Activated T-helper 1 cell treated with anti-CD3 and anti-CD28 coated beads, Interleukin-12 subunit alpha, Interleukin-12 subunit beta, Interleukin-2, Interleukin-4 antibody, amounts not matched to agents 30 ng/mL and 10 ng/mL and 1 ng/mL, durations not matched to agents 14 hours and 24 hours and 36 hours (primary cell): ENCODE results near the gene SUFU. TPM values are rescaled to one million over a fixed set of nuclear protein-coding genes. Genes with fewer than 3 reads are reported as not detected.

ENCODE experiments used
- DNase-seq: peaks from one replicate; pipeline ENCODE4 v3.0.0; 2021; ENCODE audit warnings: low spot score
- H3K27ac Mint-ChIP-seq: one replicate; pipeline ENCODE4 v1.8.0; 2021; ENCODE audit warnings: mild to moderate bottlenecking, mixed read lengths
- H3K27me3 Mint-ChIP-seq: one replicate; pipeline ENCODE4 v1.8.0; 2022; ENCODE audit warnings: mild to moderate bottlenecking, moderate library complexity, mixed read lengths; ENCODE audit not compliant: insufficient read depth
- H3K36me3 Mint-ChIP-seq: one replicate; pipeline ENCODE4 v1.8.0; 2021; ENCODE audit warnings: low read depth, mixed read lengths
- H3K4me1 Mint-ChIP-seq: one replicate; pipeline ENCODE4 v1.8.0; 2021; ENCODE audit warnings: low read depth, mixed read lengths
- H3K4me3 Mint-ChIP-seq: one replicate; pipeline ENCODE4 v1.8.0; 2021; ENCODE audit warnings: mild to moderate bottlenecking, moderate library complexity, mixed read lengths
- H3K9me3 Mint-ChIP-seq: one replicate; pipeline ENCODE4 v1.8.0; 2021; ENCODE audit warnings: mixed read lengths
- intact Hi-C: fragments of 100-400 bp; cut with micrococcal nuclease; formaldehyde crosslinking; loops from one replicate; pipeline ENCODE4 v1.15.1; 2024
- total RNA-seq: library from RNA; stranded (reverse); gene quantifications from 2 replicates; pipeline ENCODE4 v1.2.3, GENCODE V29; 2022

Gene SUFU
- total RNA-seq, 1 donor from 2014 or later: 11.6 TPM

DNA sequence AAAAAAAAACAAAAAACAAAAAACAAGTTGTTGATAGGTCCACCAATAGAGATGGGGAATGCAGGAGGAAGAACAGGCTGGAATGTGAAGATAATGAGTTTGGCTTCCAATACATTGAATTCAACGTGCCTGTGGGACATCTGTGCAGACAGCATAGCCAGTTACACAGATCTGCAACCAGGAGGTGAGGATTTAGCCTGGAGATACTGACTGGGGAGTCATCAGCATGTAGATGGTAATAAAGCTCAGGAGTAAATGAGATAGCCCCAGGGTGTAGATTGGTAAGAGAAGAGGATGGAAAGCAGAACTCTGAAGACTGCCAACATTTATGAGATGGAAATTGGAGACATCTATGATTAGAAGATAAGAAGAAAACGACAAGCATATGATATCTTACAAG, 135.8 kb downstream of the SUFU start:
- Mint-ChIP-seq H3K4me3 (no peak overlapping the region), H3K27me3 (no peaks in the 10 kb centered on the region), H3K4me1 (peaks cover 22% of the 10 kb centered on the region), H3K9me3 (no peaks in the 10 kb centered on the region), H3K36me3 (no peaks in the 10 kb centered on the region), H3K27ac (no peak overlapping the region)
- DNase-seq: no peak
- intact Hi-C loops: no loop called here

DNA sequence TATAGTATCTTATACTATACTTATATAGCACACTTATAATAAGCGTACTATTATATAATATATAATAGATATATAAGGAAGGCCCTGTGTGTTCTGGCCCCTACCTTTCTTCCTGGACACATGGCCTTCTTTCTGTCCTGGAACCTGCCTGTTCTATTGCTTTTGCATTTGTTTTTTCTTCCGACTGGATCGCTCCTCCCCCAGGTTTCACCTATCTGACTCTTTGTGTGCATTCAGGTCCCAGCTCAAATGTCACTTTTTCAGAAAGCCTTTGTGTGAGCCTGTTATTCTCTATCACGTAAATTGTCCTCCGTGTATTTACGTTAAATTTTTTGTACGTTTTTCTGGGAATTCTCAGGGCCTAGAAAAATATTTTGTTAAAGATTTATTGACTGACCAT, 137.6 kb downstream of the SUFU start:
- DNase-seq: no peak
- H3K9me3 Mint-ChIP-seq: no peaks in the 10 kb centered on the region
- H3K4me1 Mint-ChIP-seq: peaks cover 12% of the 10 kb centered on the region
- peaks cover 11% of the 10 kb centered on the region for H3K36me3 Mint-ChIP-seq
- H3K27me3 Mint-ChIP-seq: no peaks in the 10 kb centered on the region
- H3K4me3 Mint-ChIP-seq: peak overlapping the region; percentile 86
- intact Hi-C loops: loop anchor here (5.0 kb wide), 1 partner anchor 509 kb away; the partner anchor contains the start of gene PPRC1
- H3K27ac Mint-ChIP-seq: peak overlapping the region; percentile 82

DNA sequence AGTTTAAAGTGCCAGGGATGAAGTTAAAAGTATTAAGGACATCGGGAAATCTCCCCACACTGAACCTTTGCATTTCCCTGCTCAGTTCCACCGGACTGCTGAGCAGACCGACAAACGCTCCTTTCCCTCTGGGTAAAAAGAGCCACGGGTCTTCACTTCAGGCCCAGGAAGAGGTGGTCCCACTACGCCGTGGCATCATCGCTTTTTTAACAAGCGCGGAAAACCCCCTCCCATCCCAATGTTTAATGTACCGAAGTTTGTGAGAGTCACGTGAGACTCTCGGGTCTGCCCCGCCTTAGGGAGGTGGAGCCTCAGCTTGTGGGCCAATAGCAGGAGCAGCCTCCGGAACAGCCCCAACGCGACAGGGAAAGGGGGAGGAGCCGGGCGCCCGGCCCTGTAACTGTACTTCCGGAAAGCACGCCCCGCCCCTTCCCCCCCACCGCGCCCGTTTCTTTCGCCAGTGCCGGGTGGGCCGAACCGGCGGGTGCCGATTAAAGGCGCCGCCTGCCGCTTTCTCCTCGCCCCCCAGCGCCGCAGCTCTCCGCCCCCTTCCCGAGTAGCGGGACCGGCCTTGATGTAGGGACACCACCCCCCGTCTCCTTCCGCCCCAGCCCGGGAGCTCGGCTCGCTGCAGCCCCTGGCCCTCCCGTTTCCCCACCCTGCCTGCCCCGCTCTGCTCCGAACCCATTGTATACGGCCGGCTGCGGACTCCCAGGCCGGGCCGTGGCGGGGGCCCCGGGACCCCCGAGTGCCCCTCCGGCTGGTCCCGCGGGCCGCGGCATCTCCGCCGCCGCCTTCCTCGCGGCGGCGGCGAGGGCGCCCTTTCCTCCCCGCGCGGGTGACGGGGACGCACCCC, 138.3 kb downstream of the SUFU start:
- no peaks in the 10 kb centered on the region for H3K27me3 Mint-ChIP-seq
- H3K36me3 Mint-ChIP-seq: peaks cover 16% of the 10 kb centered on the region
- peak overlapping the region; percentile 82 for H3K27ac Mint-ChIP-seq
- DNase-seq: peak; percentile 94
- intact Hi-C loops: loop anchor here (1.0 to 5.0 kb wide), 11 partner anchors 72 to 823 kb away; partner anchors contain the start of genes ACTR1A, ARL3, GBF1 and NOLC1
- peak overlapping the region; percentile 90 for H3K4me3 Mint-ChIP-seq
- H3K4me1 Mint-ChIP-seq: peaks cover 19% of the 10 kb centered on the region
- no peaks in the 10 kb centered on the region for H3K9me3 Mint-ChIP-seq

DNA sequence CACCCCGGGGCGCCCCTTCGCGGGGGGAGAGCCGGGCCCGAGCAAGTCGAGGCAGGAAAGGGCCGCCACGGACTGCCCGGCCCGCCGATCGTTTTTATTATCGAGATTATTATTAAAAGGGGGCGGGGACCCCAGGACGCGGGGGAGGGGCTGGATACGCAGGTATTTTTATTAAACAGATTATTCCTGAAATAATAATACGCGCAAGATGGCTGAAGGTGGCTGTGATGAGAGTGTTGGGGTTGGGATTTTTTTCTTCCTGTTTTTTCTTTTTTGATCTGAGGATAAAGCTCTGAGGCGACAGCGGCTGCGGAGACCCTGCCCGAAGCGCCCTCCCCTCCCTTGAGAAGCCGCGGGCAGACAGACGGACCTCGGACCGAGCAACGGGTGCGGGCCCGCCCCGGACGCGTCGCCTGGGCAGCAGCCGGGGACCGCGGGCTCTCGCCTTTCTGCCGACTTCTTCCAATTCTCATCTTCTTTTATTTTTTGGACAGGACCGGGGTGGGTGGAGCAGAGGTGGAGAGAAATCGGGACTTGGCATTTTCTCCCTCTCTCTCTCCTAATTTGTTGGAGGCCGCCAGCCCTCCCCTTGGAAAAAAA, 139.1 kb downstream of the SUFU start:
- Mint-ChIP-seq H3K9me3 (no peaks in the 10 kb centered on the region), H3K36me3 (peaks cover 18% of the 10 kb centered on the region), H3K27ac (peak overlapping the region; percentile 91), H3K4me3 (peak overlapping the region; percentile 90), H3K27me3 (no peaks in the 10 kb centered on the region), H3K4me1 (peaks cover 23% of the 10 kb centered on the region)
- intact Hi-C loops: loop anchor here (1.0 to 5.0 kb wide), 12 partner anchors 71 to 824 kb away; partner anchors contain the start of genes ACTR1A, ARL3, BORCS7 and GBF1
- DNase-seq: no peak

DNA sequence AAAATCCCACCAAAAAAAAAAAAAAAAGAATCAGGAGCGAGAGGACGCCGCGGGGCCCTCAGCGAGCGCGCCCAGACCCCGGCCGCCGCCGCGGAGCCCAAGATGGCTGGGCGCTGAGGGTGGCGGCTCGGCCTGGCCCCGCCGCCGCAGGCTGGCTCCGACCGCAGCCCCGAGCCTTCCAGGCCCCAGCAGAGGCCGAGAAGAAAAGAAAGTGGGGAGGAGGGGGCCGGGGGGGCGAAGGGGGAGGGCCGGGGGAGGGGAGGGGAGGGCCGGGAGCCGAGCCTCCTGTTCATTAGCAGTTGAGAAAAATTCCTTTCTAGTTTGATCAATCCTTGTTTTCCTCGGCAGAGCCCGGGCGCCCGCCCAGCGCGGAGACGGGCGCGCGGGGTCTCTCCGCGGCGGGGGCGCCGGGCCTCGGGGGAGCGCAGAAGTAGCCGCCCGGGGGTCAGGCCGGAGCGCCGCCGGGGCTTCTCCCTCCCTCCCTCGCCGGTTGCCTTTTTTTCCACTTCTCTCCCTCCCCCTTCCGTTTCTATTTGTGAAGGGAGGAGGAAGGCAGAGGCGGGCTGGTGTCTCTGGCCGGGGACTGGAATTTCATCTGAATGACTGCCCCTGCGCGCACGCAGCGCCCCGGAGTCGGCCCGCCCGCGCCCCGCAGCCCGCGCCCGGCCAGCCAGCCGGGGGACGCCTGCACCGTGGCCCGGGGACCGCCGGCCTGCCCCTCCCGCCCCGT, 139.7 kb downstream of the SUFU start:
- Mint-ChIP-seq H3K27me3 (no peaks in the 10 kb centered on the region), H3K9me3 (no peaks in the 10 kb centered on the region), H3K27ac (peak overlapping the region; percentile 91), H3K4me1 (peaks cover 29% of the 10 kb centered on the region), H3K4me3 (peak overlapping the region; percentile 90), H3K36me3 (peaks cover 21% of the 10 kb centered on the region)
- DNase-seq: no peak
- intact Hi-C loops: loop anchor here (1.0 to 5.0 kb wide), 5 partner anchors 195 to 825 kb away; partner anchors contain the start of genes BORCS7, GBF1, OGA and PPRC1

DNA sequence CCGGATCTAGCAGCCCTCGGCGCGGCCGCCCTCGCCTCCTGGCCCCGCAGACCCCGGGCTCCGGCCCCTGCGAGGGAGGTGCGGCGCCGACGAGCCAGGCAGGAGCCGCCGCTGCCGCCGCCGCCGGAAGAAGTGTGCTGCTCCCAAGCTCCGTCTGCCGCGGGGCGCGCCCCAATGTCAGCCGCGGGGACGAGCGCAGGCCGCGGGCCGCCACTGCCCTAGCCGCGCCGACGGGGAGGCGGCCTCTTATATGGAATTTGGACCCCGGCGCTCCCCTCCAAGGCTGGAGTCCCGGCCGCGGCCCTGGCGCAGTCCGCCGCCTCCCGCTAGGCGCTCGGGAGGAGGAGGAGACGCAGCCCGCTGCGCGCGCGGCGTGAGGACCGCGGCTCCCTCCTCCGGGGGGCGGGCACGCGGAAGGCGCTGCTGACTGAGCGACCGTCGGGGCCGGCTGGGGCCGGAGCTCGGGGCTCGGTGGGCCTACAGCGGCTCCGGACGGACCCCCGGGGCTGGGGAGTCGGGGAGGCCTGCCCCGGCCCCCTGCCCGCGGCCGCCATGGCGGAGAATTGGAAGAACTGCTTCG, 140.4 kb downstream of the SUFU start, which contains the start of gene TRIM8:
Gene TRIM8, plus strand, starts transcription at position 414 of the 580 bp plus-strand sequence. Its CDS starts 139 bp downstream, at position 553.
- Mint-ChIP-seq H3K36me3 (peaks cover 25% of the 10 kb centered on the region), H3K4me1 (peaks cover 36% of the 10 kb centered on the region), H3K4me3 (peak within 1 kb of the TSS; percentile 91), H3K27ac (peak within 1 kb of the TSS; percentile 95), H3K9me3 (no peaks in the 10 kb centered on the region), H3K27me3 (no peaks in the 10 kb centered on the region)
- DNase-seq: peak; percentile 53
- intact Hi-C loops: loop anchor here (5.0 kb wide), 1 partner anchor 512 kb away; the partner anchor contains the start of gene PPRC1

DNA sequence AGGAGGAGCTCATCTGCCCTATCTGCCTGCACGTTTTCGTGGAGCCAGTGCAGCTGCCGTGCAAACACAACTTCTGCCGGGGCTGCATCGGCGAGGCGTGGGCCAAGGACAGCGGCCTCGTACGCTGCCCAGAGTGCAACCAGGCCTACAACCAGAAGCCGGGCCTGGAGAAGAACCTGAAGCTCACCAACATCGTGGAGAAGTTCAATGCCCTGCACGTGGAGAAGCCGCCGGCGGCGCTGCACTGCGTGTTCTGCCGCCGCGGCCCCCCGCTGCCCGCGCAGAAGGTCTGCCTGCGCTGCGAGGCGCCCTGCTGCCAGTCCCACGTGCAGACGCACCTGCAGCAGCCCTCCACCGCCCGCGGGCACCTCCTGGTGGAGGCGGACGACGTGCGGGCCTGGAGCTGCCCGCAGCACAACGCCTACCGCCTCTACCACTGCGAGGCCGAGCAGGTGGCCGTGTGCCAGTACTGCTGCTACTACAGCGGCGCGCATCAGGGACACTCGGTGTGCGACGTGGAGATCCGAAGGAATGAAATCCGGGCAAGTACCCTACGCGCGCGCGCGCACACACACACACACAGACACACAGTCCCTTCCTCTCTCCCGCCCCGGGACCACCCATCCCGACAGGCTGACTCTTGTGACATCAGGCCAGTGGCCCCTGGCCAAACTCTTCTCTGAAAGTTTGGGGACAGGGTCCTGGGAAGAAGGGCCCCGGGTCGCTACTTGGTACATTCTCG, 141.0 kb downstream of the SUFU start:
- Mint-ChIP-seq H3K36me3 (peaks cover 25% of the 10 kb centered on the region), H3K4me3 (peak overlapping the region; percentile 91), H3K27me3 (no peaks in the 10 kb centered on the region), H3K9me3 (no peaks in the 10 kb centered on the region), H3K27ac (peak overlapping the region; percentile 95), H3K4me1 (peaks cover 42% of the 10 kb centered on the region)
- DNase-seq: peak; percentile 70
- intact Hi-C loops: loop anchor here (5.0 kb wide), 2 partner anchors 513 to 547 kb away; partner anchors contain the start of genes NT5C2 and PPRC1

DNA sequence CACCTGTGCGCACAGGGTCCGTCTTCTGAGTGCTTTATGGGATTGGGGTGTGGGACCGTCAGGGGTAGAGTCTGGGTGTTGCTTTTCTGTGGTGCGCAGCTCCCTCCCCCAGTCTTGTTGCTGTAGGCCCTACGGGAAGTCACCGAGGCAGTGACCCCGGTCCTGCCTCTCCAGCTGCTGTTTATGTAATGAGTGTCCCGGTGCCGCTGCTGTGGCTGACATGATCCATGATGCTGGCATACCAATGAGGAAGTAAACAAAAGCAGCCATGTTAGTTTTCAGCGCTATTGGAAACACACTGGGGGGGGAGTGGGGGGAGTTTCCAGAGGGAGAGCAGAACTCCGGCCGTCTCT, 141.6 kb downstream of the SUFU start:
- no peaks in the 10 kb centered on the region for H3K9me3 Mint-ChIP-seq
- peaks cover 45% of the 10 kb centered on the region for H3K4me1 Mint-ChIP-seq
- H3K4me3 Mint-ChIP-seq: peak overlapping the region; percentile 91
- H3K36me3 Mint-ChIP-seq: peaks cover 25% of the 10 kb centered on the region
- intact Hi-C loops: loop anchor here (5.0 kb wide), 1 partner anchor 547 kb away; the partner anchor contains the start of gene NT5C2
- no peaks in the 10 kb centered on the region for H3K27me3 Mint-ChIP-seq
- H3K27ac Mint-ChIP-seq: peak overlapping the region; percentile 95
- DNase-seq: peak; percentile 17

DNA sequence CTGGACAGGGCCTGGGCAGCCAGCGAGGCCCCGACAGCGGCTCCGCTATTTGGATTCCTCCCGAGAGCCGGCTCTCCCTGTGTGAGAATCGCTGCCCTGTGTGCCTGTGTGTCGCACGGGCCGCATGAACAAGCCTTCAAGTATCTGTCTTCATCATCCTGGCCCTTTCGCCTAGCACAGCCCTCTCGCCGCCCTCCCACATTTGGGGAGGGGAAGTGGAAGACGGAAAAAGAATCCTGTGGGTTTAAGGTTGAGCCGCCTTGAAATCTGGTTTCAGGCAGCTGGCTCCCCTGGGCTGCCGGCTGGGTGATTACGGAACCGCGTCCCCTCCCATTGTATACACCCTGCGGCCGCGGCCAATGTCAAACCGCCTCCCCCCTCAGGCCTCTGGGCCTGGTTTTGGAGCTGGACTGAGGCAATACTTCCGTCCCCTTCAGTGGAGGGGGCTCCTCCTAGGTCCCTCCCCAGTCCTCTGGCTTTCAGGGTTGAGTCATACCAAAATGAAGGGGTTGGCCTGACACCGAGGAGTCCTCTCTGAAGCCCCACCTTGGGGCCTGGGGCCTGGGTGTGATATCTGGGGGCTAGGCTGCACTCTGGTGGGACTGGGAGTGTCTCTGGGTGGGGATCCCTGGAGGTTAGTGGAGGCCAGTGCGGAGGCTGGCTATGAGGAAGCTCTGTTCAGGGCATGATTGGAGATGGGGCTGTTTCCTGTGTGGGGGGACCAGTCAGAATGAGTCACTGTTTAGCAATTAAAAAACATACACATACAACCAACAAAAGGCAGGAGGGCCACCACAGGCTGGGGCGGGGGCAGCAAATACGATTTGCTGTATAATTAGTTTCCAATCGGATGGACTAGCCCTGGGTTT, 142.2 kb downstream of the SUFU start:
- H3K4me3 Mint-ChIP-seq: peak overlapping the region; percentile 91
- peaks cover 51% of the 10 kb centered on the region for H3K4me1 Mint-ChIP-seq
- H3K36me3 Mint-ChIP-seq: peaks cover 25% of the 10 kb centered on the region

DNA sequence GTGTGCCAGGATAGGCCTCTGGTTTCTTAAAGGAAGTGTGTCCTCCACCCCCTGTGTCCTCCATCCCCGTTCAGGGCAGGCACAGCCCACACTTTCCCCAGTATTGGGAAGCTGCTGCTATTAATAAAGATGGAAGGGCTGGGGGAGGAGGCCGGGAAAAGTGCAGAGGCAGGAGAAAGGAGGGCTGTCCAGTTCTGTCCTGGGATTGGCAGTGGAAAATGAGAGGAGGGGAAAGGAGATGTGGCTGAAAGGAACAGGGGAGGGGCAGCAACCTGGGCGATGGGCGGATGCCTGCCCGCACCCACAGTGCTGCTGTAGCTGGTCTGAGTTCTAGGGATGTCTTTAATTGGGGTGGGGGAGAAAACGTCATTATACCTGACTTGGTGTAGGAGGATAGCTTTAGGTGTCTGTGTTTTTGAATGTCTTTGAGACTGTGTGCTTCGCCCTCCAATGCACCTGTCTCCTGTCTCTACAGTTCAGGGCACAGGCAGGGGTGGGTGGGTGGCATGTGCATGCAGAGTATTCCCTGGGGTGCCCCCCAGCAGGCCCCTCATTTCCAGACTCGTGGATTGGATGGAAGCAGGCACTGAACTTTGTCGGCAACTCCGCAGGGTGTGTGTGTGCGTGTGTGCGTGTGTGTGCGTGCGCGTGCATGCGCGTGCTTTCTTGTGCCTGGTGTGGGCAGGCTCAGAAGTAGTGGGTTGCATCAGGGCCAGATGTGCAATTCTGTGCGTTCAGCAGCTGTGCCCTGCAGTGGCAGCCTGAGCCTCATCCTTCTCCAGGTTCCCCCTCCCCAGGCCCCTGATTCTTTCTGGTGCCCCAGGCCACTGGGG, 143.1 kb downstream of the SUFU start:
- intact Hi-C loops: loop anchor here (1.0 to 5.0 kb wide), 7 partner anchors 14 to 545 kb away; partner anchors contain the start of genes ACTR1A, ARL3, CNNM2 and NT5C2
- peak overlapping the region; percentile 95 for H3K27ac Mint-ChIP-seq
- peak; percentile 28 for DNase-seq
- peaks cover 55% of the 10 kb centered on the region for H3K4me1 Mint-ChIP-seq
- no peaks in the 10 kb centered on the region for H3K27me3 Mint-ChIP-seq
- peak overlapping the region; percentile 91 for H3K4me3 Mint-ChIP-seq
- H3K36me3 Mint-ChIP-seq: peaks cover 25% of the 10 kb centered on the region
- no peaks in the 10 kb centered on the region for H3K9me3 Mint-ChIP-seq

More for the DNA sequence above, 142.2 kb downstream of the SUFU start:
- DNase-seq: peak; percentile 63
- H3K9me3 Mint-ChIP-seq: no peaks in the 10 kb centered on the region
- no peaks in the 10 kb centered on the region for H3K27me3 Mint-ChIP-seq
- H3K27ac Mint-ChIP-seq: peak overlapping the region; percentile 95
- intact Hi-C loops: loop anchor here (1.0 to 5.0 kb wide), 7 partner anchors 15 to 546 kb away; partner anchors contain the start of genes ACTR1A, ARL3, CNNM2 and NT5C2
